GM12874 (cell line): ENCODE data around the gene SPRED2.

ENCODE experiments used
- TF ChIP-seq, protein P1 (sequence below): IDR thresholded peaks from 2 replicates; pipeline ENCODE4 v1.5.1; 2011; ENCODE audit warnings: low read depth, mild to moderate bottlenecking, control low read depth, low read length, moderate library complexity; ENCODE audit not compliant: insufficient read depth

The SPRED2 gene

DNA sequence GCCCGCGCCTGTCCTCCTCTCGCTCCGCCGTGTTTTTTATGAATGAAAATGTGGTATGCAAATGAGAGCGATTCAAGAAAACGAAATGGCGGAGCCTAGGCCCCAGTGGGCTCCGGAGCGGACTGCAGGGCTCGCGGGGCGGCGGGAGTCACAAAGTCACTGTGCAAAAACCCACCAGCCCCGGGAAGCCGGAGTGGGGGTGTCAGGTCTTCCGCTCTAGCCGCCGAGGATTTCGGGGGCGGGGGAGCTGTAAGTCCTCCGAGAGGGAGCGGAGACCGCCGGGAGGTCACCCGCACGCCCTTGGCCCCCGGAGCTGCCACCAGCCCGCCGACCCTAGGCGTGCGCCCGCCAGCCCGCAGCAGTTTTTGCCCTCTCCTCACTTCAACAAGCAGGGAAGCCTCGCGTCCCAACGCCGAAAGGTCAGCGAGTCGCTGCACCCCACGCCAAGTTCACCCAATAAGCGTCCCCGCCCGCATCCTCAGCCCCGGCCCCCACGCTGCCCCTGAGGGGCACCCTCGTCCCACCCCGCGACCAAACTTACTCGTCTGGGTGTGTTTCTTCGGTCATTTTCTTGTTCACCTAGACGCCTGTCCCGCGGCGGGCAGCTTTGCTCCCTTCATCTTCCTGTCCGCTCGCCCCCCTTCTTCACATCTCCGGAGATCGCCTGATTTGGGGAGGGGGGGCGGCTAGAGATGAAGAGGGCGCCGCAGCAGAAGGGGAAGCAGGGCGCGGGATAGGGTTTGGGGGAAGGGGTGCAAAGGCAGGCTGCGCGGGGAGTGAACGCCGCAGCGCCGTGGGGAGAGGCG is 775 bp downstream of the SPRED2 start:
- TF ChIP-seq, protein P1, sequence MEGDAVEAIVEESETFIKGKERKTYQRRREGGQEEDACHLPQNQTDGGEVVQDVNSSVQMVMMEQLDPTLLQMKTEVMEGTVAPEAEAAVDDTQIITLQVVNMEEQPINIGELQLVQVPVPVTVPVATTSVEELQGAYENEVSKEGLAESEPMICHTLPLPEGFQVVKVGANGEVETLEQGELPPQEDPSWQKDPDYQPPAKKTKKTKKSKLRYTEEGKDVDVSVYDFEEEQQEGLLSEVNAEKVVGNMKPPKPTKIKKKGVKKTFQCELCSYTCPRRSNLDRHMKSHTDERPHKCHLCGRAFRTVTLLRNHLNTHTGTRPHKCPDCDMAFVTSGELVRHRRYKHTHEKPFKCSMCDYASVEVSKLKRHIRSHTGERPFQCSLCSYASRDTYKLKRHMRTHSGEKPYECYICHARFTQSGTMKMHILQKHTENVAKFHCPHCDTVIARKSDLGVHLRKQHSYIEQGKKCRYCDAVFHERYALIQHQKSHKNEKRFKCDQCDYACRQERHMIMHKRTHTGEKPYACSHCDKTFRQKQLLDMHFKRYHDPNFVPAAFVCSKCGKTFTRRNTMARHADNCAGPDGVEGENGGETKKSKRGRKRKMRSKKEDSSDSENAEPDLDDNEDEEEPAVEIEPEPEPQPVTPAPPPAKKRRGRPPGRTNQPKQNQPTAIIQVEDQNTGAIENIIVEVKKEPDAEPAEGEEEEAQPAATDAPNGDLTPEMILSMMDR = no peak

DNA sequence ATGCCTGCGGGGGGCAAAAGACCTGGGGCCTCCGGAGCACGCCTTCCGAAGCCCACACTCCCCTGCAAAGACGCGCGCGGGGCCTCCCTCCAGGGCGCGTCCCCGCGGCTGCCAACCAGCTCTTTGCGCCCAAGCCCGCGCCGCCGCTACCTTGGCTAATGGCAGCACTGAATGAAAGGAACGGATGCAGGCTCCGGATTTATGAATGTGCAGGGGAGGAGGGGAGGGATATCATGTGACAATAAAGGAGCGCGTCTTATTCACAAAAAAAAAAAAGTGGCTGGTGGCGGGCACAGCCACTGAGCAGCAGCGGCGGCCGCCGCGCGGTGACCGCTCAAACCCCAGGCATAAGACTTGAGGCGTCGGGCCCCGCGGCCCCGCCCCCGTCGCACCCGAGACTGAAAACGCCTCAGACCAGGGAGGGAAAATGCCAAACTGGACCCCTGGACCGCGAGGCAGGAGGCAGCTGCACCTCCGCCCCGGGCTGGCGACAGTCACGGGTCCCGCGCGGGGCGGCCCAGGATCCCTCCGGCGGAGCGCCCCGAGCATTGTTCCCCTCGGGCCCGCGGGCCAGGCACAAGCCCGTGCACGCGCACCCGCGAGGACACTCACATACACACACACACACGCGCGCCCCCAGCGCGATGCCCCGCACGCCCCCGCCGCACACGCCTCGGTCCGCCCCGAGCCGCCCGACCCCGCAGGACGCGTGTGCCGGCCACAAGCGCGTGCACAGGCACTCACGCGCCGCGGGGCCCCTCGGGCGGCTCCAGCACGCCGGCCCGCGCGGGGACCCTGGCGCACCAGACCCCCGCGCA is 1.6 kb downstream of the SPRED2 start:
- TF ChIP-seq, protein P1 = no peak

DNA sequence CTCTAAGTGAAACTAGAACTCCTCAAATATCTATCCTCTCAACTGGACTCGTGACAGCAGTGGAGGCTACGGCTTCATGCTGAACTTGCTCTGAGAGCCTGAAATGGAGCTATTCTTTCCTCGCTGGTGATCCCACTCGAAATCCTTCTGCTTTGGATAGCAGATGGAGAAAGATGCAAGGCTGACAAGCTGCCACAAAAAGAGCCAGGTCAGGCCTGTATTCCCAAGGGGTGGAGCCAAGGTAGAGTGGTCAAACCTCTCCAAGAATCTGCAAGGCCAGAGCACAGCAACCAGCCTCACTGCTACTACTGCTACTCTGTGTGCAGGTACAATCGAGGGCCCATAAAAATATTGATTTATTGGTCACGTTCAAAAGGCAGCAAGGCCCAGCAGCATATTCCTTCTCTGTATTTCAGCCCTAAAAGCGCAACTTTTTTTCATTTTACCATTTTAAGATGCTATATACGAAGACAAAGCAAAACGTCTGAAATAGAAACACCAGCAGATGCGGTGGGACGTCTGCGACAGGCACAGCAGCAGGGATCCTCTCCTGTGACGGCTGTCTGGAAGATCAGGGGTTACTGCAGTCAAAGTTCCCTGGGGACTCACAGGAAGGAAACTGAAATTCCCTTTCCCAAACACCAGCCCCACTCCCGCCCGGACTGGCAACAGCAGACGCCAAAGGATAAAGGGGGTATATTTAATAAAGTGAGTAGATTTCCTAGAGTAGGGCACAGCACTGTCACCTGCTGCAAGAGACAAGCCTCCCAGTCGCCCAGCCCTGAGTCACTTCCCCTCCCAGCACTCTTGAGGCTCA is 2.4 kb downstream of the SPRED2 start:
- TF ChIP-seq, protein P1 = no peak

DNA sequence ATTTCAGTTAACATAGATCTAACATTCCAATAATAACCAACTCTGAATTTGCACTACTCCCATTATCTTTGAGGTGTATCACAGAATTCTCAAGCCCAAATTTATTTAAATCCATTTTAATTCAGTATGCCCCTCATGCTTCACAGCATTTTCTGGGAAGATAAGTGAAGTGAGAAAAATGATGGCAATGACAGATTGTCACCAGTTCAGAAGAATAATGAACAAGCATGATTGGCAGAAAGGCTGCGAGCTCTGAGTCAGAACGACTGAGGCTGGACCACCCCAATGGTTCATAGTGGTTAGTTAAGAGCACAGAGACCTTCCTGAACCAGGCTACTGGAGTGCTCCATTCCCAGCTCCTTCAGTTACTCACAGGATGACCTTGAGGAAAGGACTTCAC is 4.9 kb downstream of the SPRED2 start:
- TF ChIP-seq, protein P1 = no peak

DNA sequence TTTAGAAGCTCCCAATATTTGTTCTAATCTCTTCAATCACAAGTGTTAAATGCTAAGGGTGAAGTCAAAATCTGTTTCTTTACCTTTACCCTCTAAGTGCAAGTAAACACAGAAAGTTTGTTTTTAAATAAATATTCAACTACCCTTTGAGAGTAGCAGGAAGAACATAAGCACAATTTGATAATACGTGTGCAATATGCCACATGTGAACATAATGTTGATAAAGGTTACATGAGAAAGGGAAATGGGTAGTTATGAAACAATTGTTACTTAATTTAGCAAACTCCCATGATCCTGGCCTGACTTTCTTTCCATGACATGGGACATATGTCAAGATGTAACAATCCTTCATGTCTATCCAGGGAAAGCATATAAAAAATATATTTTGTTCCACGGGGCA is 7.1 kb downstream of the SPRED2 start:
- TF ChIP-seq, protein P1 = no peak

DNA sequence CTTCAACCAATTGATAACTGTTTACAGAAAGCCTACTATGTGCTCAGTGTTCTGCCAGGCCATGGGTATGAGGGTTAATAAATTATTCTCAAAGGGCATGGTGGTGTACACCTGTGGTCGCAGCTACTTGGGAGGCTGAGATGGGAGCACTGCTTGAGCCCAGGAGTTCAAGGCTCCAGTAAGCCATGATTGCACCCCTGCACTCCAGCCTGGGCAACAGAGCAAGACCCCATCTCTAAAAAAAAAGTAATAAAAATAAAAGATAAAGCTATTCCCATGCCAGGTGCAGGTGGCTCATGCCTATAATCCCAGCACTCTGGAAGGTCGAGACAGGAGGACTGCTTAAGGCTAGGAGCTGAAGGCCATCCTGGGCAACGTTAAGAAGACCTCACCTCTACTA is 8.0 kb downstream of the SPRED2 start:
- TF ChIP-seq, protein P1 = no peak

DNA sequence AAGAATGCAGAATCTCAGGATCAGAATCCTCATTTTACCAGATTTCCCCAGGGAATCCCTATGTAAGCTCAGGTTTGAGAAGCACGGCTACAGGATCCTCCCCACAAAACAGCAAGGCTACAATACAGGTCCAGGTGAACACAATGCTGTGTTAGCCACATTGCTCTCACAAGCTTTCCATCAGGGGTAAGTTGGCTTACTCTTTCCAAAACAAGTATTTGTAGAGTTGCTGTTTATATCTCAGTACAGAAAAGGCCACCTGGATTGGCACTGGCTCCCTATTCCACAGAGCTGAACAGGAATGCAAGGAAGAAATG is 11.0 kb downstream of the SPRED2 start:
- TF ChIP-seq, protein P1 = no peak
